Amniotic stem cell (primary cell): ENCODE data around the gene MBD5.

Experiments used
- DNase-seq: peaks from one replicate; lab custom pipeline; 2025; lab: John Stamatoyannopoulos, UW

Gene MBD5

GRCh38 chr2:148231858-148232257 lies 211.0 kb downstream of the MBD5 start:
- DNase-seq: no peak

GRCh38 chr2:148234143-148234542 lies 213.3 kb downstream of the MBD5 start:
- DNase-seq: no peak

GRCh38 chr2:148237911-148238310 lies 217.0 kb downstream of the MBD5 start:
- no peak for DNase-seq

GRCh38 chr2:148238561-148238960 lies 217.7 kb downstream of the MBD5 start:
- DNase-seq: no peak

GRCh38 chr2:148240838-148241237 lies 219.9 kb downstream of the MBD5 start:
- DNase-seq: no peak

GRCh38 chr2:148244593-148245292 lies 223.9 kb downstream of the MBD5 start:
- peak; percentile 18 for DNase-seq

GRCh38 chr2:148251993-148252392 lies 231.1 kb downstream of the MBD5 start:
- no peak for DNase-seq

- DNase-seq: no peak
Observed at GRCh38 chr2:148252646-148253045, 231.8 kb downstream of the MBD5 start.

- DNase-seq: no peak
Observed at GRCh38 chr2:148253685-148254084, 232.8 kb downstream of the MBD5 start.

- DNase-seq: no peak
Observed at GRCh38 chr2:148255929-148256328, 235.0 kb downstream of the MBD5 start.

GRCh38 chr2:148257276-148257675 lies 236.4 kb downstream of the MBD5 start:
- no peak for DNase-seq

GRCh38 chr2:148258124-148258523 lies 237.2 kb downstream of the MBD5 start:
- DNase-seq: no peak

- DNase-seq: no peak
Observed at GRCh38 chr2:148259674-148260073, 238.8 kb downstream of the MBD5 start.

GRCh38 chr2:148263890-148264289 lies 243.0 kb downstream of the MBD5 start:
- no peak for DNase-seq

GRCh38 chr2:148273158-148273691 lies 252.3 kb downstream of the MBD5 start:
- no peak for DNase-seq

GRCh38 chr2:148279216-148279615 lies 258.3 kb downstream of the MBD5 start:
- DNase-seq: no peak

GRCh38 chr2:148282201-148282600 lies 261.3 kb downstream of the MBD5 start:
- no peak for DNase-seq

- no peak for DNase-seq
Observed at GRCh38 chr2:148292431-148292830, 271.5 kb downstream of the MBD5 start.

- DNase-seq: no peak
Observed at GRCh38 chr2:148298196-148298595, 277.3 kb downstream of the MBD5 start.

GRCh38 chr2:148299616-148300015 lies 278.7 kb downstream of the MBD5 start:
- no peak for DNase-seq

GRCh38 chr2:148300544-148300943 lies 279.7 kb downstream of the MBD5 start:
- DNase-seq: no peak

- no peak for DNase-seq
Observed at GRCh38 chr2:148301362-148301761, 280.5 kb downstream of the MBD5 start.

- no peak for DNase-seq
Observed at GRCh38 chr2:148302526-148302925, 281.6 kb downstream of the MBD5 start.

- DNase-seq: no peak
Observed at GRCh38 chr2:148303161-148303560, 282.3 kb downstream of the MBD5 start.
